ENCODE results near the gene THADA.

The THADA gene

GRCh38 chr2:43265001-43265400 is 330.8 kb downstream of the THADA start:
- no peak overlapping the region for H3K4me3 Mint-ChIP-seq
- H3K9me3 Mint-ChIP-seq = no peaks in the 10 kb centered on the region
- H3K36me3 Mint-ChIP-seq = peaks cover 24% of the 10 kb centered on the region
- DNase-seq (ENCODE audit: low spot score in 2 of 2) = no peak
- ATAC-seq = no peak
- H3K27ac Mint-ChIP-seq = no peak overlapping the region
- H3K4me1 Mint-ChIP-seq = peaks cover 7% of the 10 kb centered on the region

GRCh38 chr2:43262951-43263350 is 332.9 kb downstream of the THADA start:
- H3K4me3 Mint-ChIP-seq = no peak overlapping the region
- H3K4me1 Mint-ChIP-seq = no peaks in the 10 kb centered on the region
- H3K36me3 Mint-ChIP-seq = peaks cover 24% of the 10 kb centered on the region
- H3K27ac Mint-ChIP-seq = no peak overlapping the region
- DNase-seq (ENCODE audit: low spot score in 2 of 2) = no peak
- no peaks in the 10 kb centered on the region for H3K9me3 Mint-ChIP-seq
- ATAC-seq = no peak

DNA sequence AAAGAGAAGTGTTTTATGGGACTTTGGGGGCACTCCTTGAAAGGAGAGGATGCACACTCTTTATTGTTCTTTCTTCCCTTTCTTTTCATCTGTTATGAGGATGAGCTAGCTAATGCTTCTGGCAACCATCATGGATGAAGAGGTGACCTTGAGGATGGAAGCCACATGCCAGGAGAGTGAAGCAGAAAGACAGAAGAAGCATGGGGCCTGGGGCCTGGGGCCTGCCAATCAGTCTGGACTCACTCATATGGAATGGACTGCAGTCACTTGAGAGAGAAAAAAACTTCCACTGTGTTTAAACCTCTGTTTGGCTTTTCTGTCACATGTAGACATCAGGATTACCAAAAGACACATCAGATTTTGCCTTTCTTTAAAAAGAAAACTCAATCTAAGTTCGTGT is 333.6 kb downstream of the THADA start:
- peaks cover 24% of the 10 kb centered on the region for H3K36me3 Mint-ChIP-seq
- H3K4me3 Mint-ChIP-seq = no peak overlapping the region
- H3K27ac Mint-ChIP-seq = no peak overlapping the region
- DNase-seq (ENCODE audit: low spot score in 2 of 2) (no peak), ATAC-seq (no peak)
- no peaks in the 10 kb centered on the region for H3K4me1 Mint-ChIP-seq
- no peaks in the 10 kb centered on the region for H3K9me3 Mint-ChIP-seq

DNA sequence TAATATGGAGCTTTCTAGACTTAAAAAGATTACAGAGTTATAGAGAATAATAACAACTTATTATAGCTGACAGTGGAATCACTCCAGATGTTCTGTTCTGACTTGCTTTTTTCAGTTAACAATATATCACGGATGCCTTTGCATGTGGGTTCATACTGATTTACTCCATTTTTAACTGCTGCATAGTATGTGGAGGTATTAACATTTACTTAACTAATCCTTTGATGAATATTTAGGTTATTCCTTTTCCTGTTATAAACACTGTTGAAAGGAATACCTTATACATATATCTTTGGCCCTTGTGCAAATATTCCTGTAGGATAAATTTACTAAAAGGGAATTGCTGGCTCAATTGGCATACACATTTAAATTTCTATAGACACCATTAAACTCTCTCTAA is 336.3 kb downstream of the THADA start:
- ATAC-seq = no peak
- Mint-ChIP-seq H3K4me1 (no peaks in the 10 kb centered on the region), H3K9me3 (no peaks in the 10 kb centered on the region), H3K36me3 (peaks cover 20% of the 10 kb centered on the region), H3K4me3 (no peak overlapping the region), H3K27ac (no peak overlapping the region)
- DNase-seq (ENCODE audit: low spot score in 2 of 2) = no peak

GRCh38 chr2:43258547-43259156 is 337.2 kb downstream of the THADA start:
- no peak overlapping the region for H3K4me3 Mint-ChIP-seq
- H3K27ac Mint-ChIP-seq = no peak overlapping the region
- H3K9me3 Mint-ChIP-seq = no peaks in the 10 kb centered on the region
- DNase-seq (ENCODE audit: low spot score in 2 of 2) (no peak), ATAC-seq (no peak)
- H3K36me3 Mint-ChIP-seq = peaks cover 15% of the 10 kb centered on the region
- H3K4me1 Mint-ChIP-seq = no peaks in the 10 kb centered on the region

DNA sequence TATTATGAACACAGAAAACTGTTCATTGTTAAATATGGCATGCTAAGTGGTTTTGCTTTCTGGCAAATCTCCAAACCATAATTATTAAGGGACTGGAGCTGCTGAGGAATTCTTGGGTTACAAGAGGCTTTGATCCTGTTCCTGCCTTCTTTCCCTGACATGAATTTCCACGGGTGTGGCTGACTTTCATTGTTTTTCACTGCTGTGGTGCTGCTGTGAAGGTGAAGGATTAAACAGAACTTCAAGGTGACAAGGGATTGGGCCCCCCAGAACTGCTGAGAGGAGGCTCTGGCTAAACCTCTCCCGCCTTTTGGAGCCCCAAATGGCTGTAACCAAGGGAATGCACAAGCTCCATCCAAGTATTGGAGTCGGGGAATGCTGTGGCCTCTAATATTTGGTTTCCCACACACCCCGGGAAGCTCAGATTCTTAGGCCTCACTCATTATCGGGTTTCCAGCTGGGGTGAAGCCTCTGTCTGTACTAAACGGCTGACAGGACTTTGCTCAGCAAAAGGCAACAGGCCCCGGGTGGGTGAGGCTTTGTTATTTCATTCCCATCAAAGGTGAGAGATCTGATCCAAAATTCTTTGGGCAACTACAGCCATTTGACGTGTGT is 340.4 kb downstream of the THADA start:
- H3K27ac Mint-ChIP-seq = no peak overlapping the region

DNA sequence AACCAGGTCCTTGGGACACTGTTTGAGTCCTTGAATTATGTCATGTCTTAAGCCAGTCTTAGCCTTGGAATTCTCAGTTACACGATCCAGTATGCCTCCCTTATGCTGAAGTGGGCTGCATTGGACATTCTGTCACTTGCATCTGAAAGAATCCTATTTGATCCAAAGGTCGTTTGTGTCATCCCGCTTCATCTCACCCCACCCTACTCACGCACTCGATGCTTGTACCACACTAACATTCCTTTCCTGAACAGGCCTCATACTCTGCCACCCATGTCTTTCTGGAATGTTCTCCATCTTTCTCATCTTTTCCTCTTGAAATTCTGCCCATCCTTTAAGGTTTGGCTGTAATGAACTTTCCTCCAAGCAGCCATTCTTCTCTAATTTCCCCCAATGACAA is 341.5 kb downstream of the THADA start:
- Mint-ChIP-seq H3K4me1 (no peaks in the 10 kb centered on the region), H3K9me3 (no peaks in the 10 kb centered on the region), H3K36me3 (peaks cover 10% of the 10 kb centered on the region), H3K27ac (no peak overlapping the region), H3K4me3 (no peak overlapping the region)
- no peak for ATAC-seq
- DNase-seq (ENCODE audit: low spot score in 2 of 2) = no peak

More for the DNA sequence above, 340.4 kb downstream of the THADA start:
- Mint-ChIP-seq H3K4me3 (no peak overlapping the region), H3K9me3 (no peaks in the 10 kb centered on the region), H3K36me3 (peaks cover 10% of the 10 kb centered on the region), H3K4me1 (no peaks in the 10 kb centered on the region)
- DNase-seq (ENCODE audit: low spot score in 2 of 2) (no peak), ATAC-seq (no peak)

GRCh38 chr2:43251171-43251731 is 344.6 kb downstream of the THADA start:
- no peaks in the 10 kb centered on the region for H3K4me1 Mint-ChIP-seq
- no peak overlapping the region for H3K4me3 Mint-ChIP-seq
- ATAC-seq = no peak
- H3K36me3 Mint-ChIP-seq = peaks cover 17% of the 10 kb centered on the region
- H3K9me3 Mint-ChIP-seq = no peaks in the 10 kb centered on the region
- DNase-seq (ENCODE audit: low spot score in 2 of 2) = no peak
- no peak overlapping the region for H3K27ac Mint-ChIP-seq

DNA sequence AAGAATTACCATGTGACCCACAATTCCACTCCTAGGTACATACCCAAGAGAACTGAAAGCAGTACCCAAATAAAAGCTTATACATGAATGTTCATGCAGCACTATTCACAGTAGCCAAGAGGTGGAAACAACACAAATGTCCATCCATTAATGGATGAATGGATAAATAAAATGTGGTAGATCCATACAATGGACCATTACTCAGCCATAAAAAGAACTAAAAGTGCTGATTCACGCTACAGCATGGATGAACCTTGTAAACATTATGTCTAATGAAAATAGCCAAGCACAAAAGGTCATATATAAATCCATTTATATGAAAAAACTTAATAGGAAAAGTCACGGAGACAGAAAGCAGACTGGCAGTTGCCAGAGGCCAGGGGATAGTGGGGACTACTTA is 345.8 kb downstream of the THADA start:
- Mint-ChIP-seq H3K27ac (peak overlapping the region; percentile 20), H3K9me3 (no peaks in the 10 kb centered on the region), H3K4me3 (no peak overlapping the region), H3K4me1 (no peaks in the 10 kb centered on the region), H3K36me3 (peaks cover 17% of the 10 kb centered on the region)
- ATAC-seq (no peak), DNase-seq (ENCODE audit: low spot score in 2 of 2) (no peak)

DNA sequence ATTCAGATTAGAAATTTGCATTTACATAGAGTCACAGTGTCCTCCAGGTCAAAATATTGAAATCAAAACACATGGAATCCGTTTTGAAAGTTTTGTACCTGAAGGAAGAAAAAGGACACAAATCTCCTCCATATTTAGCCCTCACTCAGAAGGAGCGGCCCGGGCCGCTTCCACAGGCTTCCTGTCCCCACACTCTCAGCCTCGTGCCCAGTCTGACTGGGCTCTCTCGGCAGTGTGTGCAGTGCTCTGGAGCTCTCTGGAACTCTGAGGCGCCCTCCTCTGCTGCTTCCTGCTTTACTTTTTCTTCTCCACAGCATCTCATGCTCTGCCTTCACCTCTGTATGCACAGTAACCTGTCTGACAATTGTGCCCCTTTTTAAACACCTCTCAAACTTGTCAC is 347.2 kb downstream of the THADA start:
- DNase-seq (ENCODE audit: low spot score in 2 of 2) (no peak), ATAC-seq (no peak)
- H3K9me3 Mint-ChIP-seq = no peaks in the 10 kb centered on the region
- peak overlapping the region; percentile 20 for H3K27ac Mint-ChIP-seq
- H3K36me3 Mint-ChIP-seq = peaks cover 22% of the 10 kb centered on the region
- H3K4me1 Mint-ChIP-seq = no peaks in the 10 kb centered on the region
- no peak overlapping the region for H3K4me3 Mint-ChIP-seq

DNA sequence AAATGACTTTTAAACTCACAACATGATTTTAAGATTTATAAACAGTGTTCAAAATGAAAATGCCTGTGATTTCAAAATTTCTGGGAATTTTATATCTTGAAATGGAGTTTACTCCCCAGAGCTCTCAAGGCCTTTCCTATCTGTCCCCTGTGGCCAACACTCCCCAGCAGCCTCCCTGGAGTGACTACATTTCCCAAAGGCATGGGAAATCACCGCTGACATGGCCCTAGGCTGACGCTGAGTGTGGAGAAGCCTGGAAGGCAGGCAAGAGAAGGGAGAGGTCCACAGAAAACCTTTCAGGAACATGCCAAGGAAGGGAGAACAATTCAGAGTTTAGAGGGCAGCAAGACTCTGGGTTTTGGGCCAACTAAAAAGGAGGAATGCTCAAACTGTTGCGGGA is 349.2 kb downstream of the THADA start:
- Mint-ChIP-seq H3K9me3 (no peaks in the 10 kb centered on the region), H3K4me3 (no peak overlapping the region), H3K36me3 (peaks cover 22% of the 10 kb centered on the region), H3K4me1 (no peaks in the 10 kb centered on the region), H3K27ac (no peak overlapping the region)
- ATAC-seq (no peak), DNase-seq (ENCODE audit: low spot score in 2 of 2) (no peak)

DNA sequence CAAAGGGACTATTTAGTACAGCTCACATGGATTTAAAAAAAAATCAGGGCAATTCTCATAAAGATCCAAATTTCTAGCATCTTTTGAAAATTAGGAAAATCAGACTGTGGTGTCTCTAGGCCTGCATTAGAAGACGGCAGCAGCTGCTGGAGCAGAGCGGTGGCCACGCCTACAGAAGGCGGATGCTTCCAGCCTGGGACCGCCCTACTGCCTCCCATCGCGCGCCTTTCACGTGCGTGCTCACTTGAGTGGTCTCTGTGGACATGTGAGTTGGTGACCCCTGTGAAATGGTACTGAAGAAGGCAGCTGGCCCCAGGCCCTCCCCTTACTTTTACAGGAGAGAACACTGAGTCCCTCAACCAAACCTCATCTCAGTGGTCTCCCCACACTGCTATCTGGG is 354.3 kb downstream of the THADA start:
- no peak overlapping the region for H3K4me3 Mint-ChIP-seq

GRCh38 chr2:43240766-43241150 is 355.1 kb downstream of the THADA start:
- DNase-seq (ENCODE audit: low spot score in 2 of 2) (no peak), ATAC-seq (no peak)
- Mint-ChIP-seq H3K4me3 (no peak overlapping the region), H3K4me1 (peaks cover 24% of the 10 kb centered on the region), H3K27ac (peak overlapping the region; percentile 8), H3K36me3 (peaks cover 10% of the 10 kb centered on the region), H3K9me3 (no peaks in the 10 kb centered on the region)

More for the DNA sequence above, 354.3 kb downstream of the THADA start:
- Mint-ChIP-seq H3K27ac (no peak overlapping the region), H3K4me1 (peaks cover 24% of the 10 kb centered on the region), H3K36me3 (peaks cover 10% of the 10 kb centered on the region), H3K9me3 (no peaks in the 10 kb centered on the region)
- DNase-seq (ENCODE audit: low spot score in 2 of 2) (no peak), ATAC-seq (no peak)

GRCh38 chr2:43239981-43240765 is 355.7 kb downstream of the THADA start:
- Mint-ChIP-seq H3K4me1 (peaks cover 24% of the 10 kb centered on the region), H3K27ac (peak overlapping the region; percentile 8), H3K4me3 (no peak overlapping the region), H3K9me3 (no peaks in the 10 kb centered on the region), H3K36me3 (peaks cover 7% of the 10 kb centered on the region)
- ATAC-seq (peak; percentile 43), DNase-seq (ENCODE audit: low spot score in 2 of 2) (no peak)

DNA sequence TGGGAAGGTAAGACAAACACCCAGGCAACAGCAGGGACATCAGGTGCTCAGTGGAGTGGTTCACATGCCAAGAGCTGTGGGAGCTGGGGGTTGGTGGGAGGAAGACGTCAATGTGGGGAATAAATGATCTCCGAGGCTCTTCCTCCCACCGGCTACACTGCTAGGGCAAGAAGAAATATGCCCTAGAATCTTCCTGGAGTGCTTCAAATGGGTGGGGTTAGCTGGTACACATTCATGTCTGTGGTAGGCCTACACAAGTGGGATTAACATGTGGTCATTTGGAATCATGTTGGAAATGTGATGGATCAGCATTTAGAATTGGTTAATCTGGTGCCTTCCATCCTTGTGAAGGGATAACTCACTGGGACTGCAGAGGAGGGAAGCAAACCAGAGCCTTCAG is 357.0 kb downstream of the THADA start:
- Mint-ChIP-seq H3K9me3 (no peaks in the 10 kb centered on the region), H3K27ac (peak overlapping the region; percentile 8), H3K4me3 (no peak overlapping the region), H3K36me3 (peaks cover 4% of the 10 kb centered on the region), H3K4me1 (peaks cover 24% of the 10 kb centered on the region)
- no peak for DNase-seq (ENCODE audit: low spot score in 2 of 2)
- ATAC-seq = no peak

- H3K9me3 Mint-ChIP-seq = no peaks in the 10 kb centered on the region
- H3K4me3 Mint-ChIP-seq = no peak overlapping the region
- H3K36me3 Mint-ChIP-seq = peaks cover 4% of the 10 kb centered on the region
- no peak for ATAC-seq
- no peak for DNase-seq (ENCODE audit: low spot score in 2 of 2)
- peaks cover 24% of the 10 kb centered on the region for H3K4me1 Mint-ChIP-seq
- peak overlapping the region; percentile 1 for H3K27ac Mint-ChIP-seq
These were observed 357.7 kb downstream of the THADA start for GRCh38 chr2:43238176-43238575.

Measured in stimulated activated effector memory CD8-positive, alpha-beta T cell treated with anti-CD3 and anti-CD28 coated beads, Interleukin-12 subunit alpha, Interleukin-12 subunit beta, amount 100 ng/mL, for 72 hours (primary cell).